Endothelial cell of umbilical vein (primary cell): Measurements from ENCODE around the gene KIF3B. TPM values are rescaled to one million over a fixed set of nuclear protein-coding genes. Genes with fewer than 3 reads are reported as not detected.

Source experiments
- BruUV-seq: library from RNA; stranded (reverse); fragments of 400-500 nt; replicated peaks from 2 replicates; lab custom pipeline; 2021; lab: Mats Ljungman, UMichigan
- CTCF ChIA-PET: fragments of 300-600, 350-600 bp; sonication (Branson Sonifier 250); formaldehyde crosslinking; loops from one replicate; lab custom pipeline; 2021; ENCODE audit warnings: antibody characterized with exemption, inconsistent platforms; lab: Charles Lee
- POLR2A ChIA-PET: fragments of 300-600, 350-600 bp; sonication (Branson Sonifier 250); formaldehyde crosslinking; loops from one replicate; lab custom pipeline; 2021; ENCODE audit warnings: antibody characterized with exemption, inconsistent platforms; lab: Charles Lee
- DNase-seq: peaks from one replicate; pipeline ENCODE4 v3.0.0-alpha.2; 2011; ENCODE audit warnings: low read depth, low spot score
- FAIRE-seq: peaks from 2 replicates; lab custom pipeline; 2011; peaks lifted over from hg19 to GRCh38; lab: Jason Lieb, UNC
- H2AFZ ChIP-seq: 2 replicates; pipeline ENCODE4 v1.6.0; 2012; ENCODE audit warnings: low read depth, low read length, control low read depth, inconsistent platforms
- H3K27ac ChIP-seq: 2 replicates; pipeline ENCODE4 v1.5.1; 2011; ENCODE audit warnings: low read depth, mild to moderate bottlenecking, control low read depth, low read length, moderate library complexity; ENCODE audit not compliant: insufficient read depth
- H3K27me3 ChIP-seq, 2 experiments: 2 replicates each; pipeline versions ENCODE4 v1.6.0 to v1.6.1; 2011; ENCODE audit warnings: low read length in 2 of 2, mixed read lengths in 1 of 2; ENCODE audit not compliant: control insufficient read depth in 2 of 2, insufficient read depth in 2 of 2
- H3K36me3 ChIP-seq, 2 experiments: 2 replicates in 1 of 2; 3 replicates in 1 of 2; pipeline ENCODE4 v1.5.1; 2011; ENCODE audit warnings: low read length in 2 of 2, mild to moderate bottlenecking in 1 of 2, moderate library complexity in 1 of 2; ENCODE audit not compliant: control insufficient read depth in 2 of 2, insufficient read depth in 2 of 2; ENCODE audit errors: extremely low read depth in 1 of 2
- H3K4me1 ChIP-seq: 3 replicates; pipeline ENCODE4 v1.5.1; 2011; ENCODE audit warnings: mild to moderate bottlenecking, low read length; ENCODE audit not compliant: control insufficient read depth, insufficient read depth; ENCODE audit errors: extremely low read depth
- H3K4me2 ChIP-seq: 2 replicates; pipeline ENCODE4 v1.6.1; 2011; ENCODE audit warnings: low read length, control low read depth, mixed read lengths; ENCODE audit not compliant: insufficient read depth
- H3K4me3 ChIP-seq, 3 experiments: fragments of 200-600 bp in 1 of 3; sonication (generic), shearing (Covaris generic) in 1 of 3; replicated peaks in 1 of 3; 2 replicates each; pipeline ENCODE4 v1.5.1; 2011 to 2016; ENCODE audit warnings: control low read depth in 3 of 3, low read length in 3 of 3, mild to moderate bottlenecking in 2 of 3, inconsistent platforms in 1 of 3, low read depth in 1 of 3, moderate library complexity in 1 of 3; ENCODE audit not compliant: insufficient read depth in 1 of 3
- H3K79me2 ChIP-seq: 2 replicates; pipeline ENCODE4 v1.6.0; 2012; ENCODE audit warnings: low read length, inconsistent platforms; ENCODE audit not compliant: control insufficient read depth, insufficient read depth
- H3K9ac ChIP-seq: replicated peaks from 2 replicates; pipeline ENCODE3; 2011; ENCODE audit warnings: low read length, control low read depth; ENCODE audit not compliant: insufficient read depth; ENCODE audit errors: extremely low read depth
- H3K9me1 ChIP-seq: replicated peaks from 3 replicates; pipeline ENCODE4 v1.6.0; 2011; ENCODE audit warnings: mild to moderate bottlenecking, low read length; ENCODE audit not compliant: control insufficient read depth, insufficient read depth; ENCODE audit errors: extremely low read depth
- H3K9me3 ChIP-seq: replicated peaks from 2 replicates; pipeline ENCODE4 v1.5.1; 2012; ENCODE audit warnings: low read length, inconsistent platforms; ENCODE audit not compliant: control insufficient read depth, insufficient read depth
- H4K20me1 ChIP-seq: replicated peaks from 2 replicates; pipeline ENCODE3; 2011; ENCODE audit warnings: mild to moderate bottlenecking, low read length; ENCODE audit not compliant: control insufficient read depth, insufficient read depth; ENCODE audit errors: extremely low read depth
- CTCF ChIP-seq, 2 donors: IDR thresholded peaks; 1 replicate in 1 of 2; 2 replicates in 1 of 2; pipeline ENCODE4 v1.5.1; 2011; ENCODE audit warnings: low read length in 2 of 2, mild to moderate bottlenecking in 2 of 2, moderate library complexity in 2 of 2, control low read depth in 1 of 2, inconsistent platforms in 1 of 2, low read depth in 1 of 2; ENCODE audit not compliant: insufficient read depth in 1 of 2; ENCODE audit errors: extremely low read depth in 1 of 2
- EZH2 ChIP-seq: IDR thresholded peaks from 2 replicates; pipeline ENCODE4 v1.6.1; 2012; ENCODE audit warnings: borderline replicate concordance, low read depth, mild to moderate bottlenecking, moderate library complexity, low read length, inconsistent platforms; ENCODE audit not compliant: severe bottlenecking
- MYC ChIP-seq: IDR thresholded peaks from one replicate; pipeline ENCODE4 v1.6.1; 2011; ENCODE audit warnings: mild to moderate bottlenecking, low read depth, low read length
- POLR2A ChIP-seq: IDR thresholded peaks from 2 replicates; pipeline ENCODE4 v1.6.1; 2012; ENCODE audit warnings: low read depth, mild to moderate bottlenecking, control low read depth, low read length
- POLR2AphosphoS5 ChIP-seq: IDR thresholded peaks from 2 replicates; pipeline ENCODE4 v1.6.1; 2012; ENCODE audit warnings: low read depth, mild to moderate bottlenecking, control low read depth, low read length, moderate library complexity; ENCODE audit not compliant: insufficient read depth
- dilution Hi-C: fragments of 300-500 bp; cut with MboI; formaldehyde crosslinking; loops from one replicate; pipeline ENCODE4 v1.15.0; 2019; ENCODE audit warnings: low sequenced_read_pairs; ENCODE audit not compliant: extremely low pct_ligation_motif_present
- intact Hi-C: fragments of 100-400 bp; cut with micrococcal nuclease; formaldehyde crosslinking; loops from one replicate; pipeline ENCODE4 v1.10.0; 2022
- polyA plus RNA-seq, 4 experiments: library from polyadenylated mRNA; depleted of rRNA in 3 of 4; stranded (reverse) in 3 of 4; unstranded in 1 of 4; fragments of >200 nt; gene quantifications; 2 replicates each; pipeline versions ENCODE4 v1.2.1 to v1.2.3, GENCODE V29; 2011 to 2012; ENCODE audit warnings: missing spikeins in 1 of 4
- total RNA-seq: library from RNA; stranded (reverse); gene quantifications from 2 replicates; pipeline ENCODE4 v1.2.3, GENCODE V29; 2021

KIF3B gene
- total and polyA plus RNA-seq, 2 donors (not counting 3 experiments of a cell fraction or from before 2014, with no cell fraction given): 14.5 to 25.1 TPM

GRCh38 chr20:32336918-32337347 lies 59.5 kb downstream of the KIF3B start:
- TF ChIP-seq MYC: no peak
- no peak for TF ChIP-seq POLR2A
- no peak for TF ChIP-seq EZH2
- TF ChIP-seq CTCF (IDR thresholded peaks at IDR 0.05; ENCODE audit: extremely low read depth in 1 of 2, insufficient read depth in 1 of 2, low read depth in 1 of 2, low read length in 2 of 2): peak; percentile 51 to 53
- TF ChIP-seq POLR2AphosphoS5: no peak
- Histone ChIP-seq H3K9ac (no peak overlapping the region), H3K4me2 (no peak overlapping the region), H3K9me3 (no peaks in the 10 kb centered on the region), H3K27me3 (no peaks in the 10 kb centered on the region), H2AFZ (no peak overlapping the region), H3K27ac (no peak overlapping the region), H3K9me1 (no peaks in the 10 kb centered on the region), H3K36me3 (peaks cover 0 to 3% of the 10 kb centered on the region in 2 experiments), H3K4me3 (no peak overlapping the region), H4K20me1 (no peaks in the 10 kb centered on the region), H3K79me2 (no peaks in the 10 kb centered on the region), H3K4me1 (peaks cover 29% of the 10 kb centered on the region)
- intact Hi-C loops (loop anchor here (2.0 kb wide), 1 partner anchor 316 kb away; no protein-coding TSS in a partner anchor), dilution Hi-C loops (no loop called here)
- BruUV-seq: no TSS peak
- peak; percentile 44 for DNase-seq
- CTCF ChIA-PET: interaction anchor here (1.5 to 1.8 kb wide), 4 partner anchors 8 to 107 kb away, joined by 3 to 8 read pairs (median 4); no protein-coding TSS in a partner anchor
- POLR2A ChIA-PET: interaction anchor here (0.6 kb wide), 1 partner anchor 97 kb away, joined by 4 read pairs; no protein-coding TSS in a partner anchor
- peak; percentile 87 for FAIRE-seq
